Parathyroid adenoma (tissue), 2 donors: ENCODE data around the gene PRLR.

Experiments used
- H2AFZ ChIP-seq: fragments of 300-600 bp; sonication (generic); one replicate; pipeline ENCODE4 v1.7.0; 2017; ENCODE audit warnings: antibody characterized with exemption, mild to moderate bottlenecking
- H3K27ac ChIP-seq: fragments of 300-600 bp; sonication (generic); one replicate; pipeline ENCODE4 v1.7.0; 2017
- H3K27me3 ChIP-seq: fragments of 300-600 bp; sonication (generic); one replicate; pipeline ENCODE4 v1.7.0; 2017; ENCODE audit warnings: low read length; ENCODE audit not compliant: control insufficient read depth, insufficient read depth
- H3K36me3 ChIP-seq: fragments of 300-600 bp; sonication (generic); one replicate; pipeline ENCODE4 v1.7.0; 2017; ENCODE audit warnings: low read length; ENCODE audit not compliant: control insufficient read depth, insufficient read depth
- H3K4me1 ChIP-seq: fragments of 300-600 bp; sonication (generic); one replicate; pipeline ENCODE4 v1.7.0; 2017; ENCODE audit warnings: control low read depth
- H3K4me2 ChIP-seq: fragments of 300-600 bp; sonication (generic); one replicate; pipeline ENCODE4 v1.7.0; 2017; ENCODE audit warnings: low read length
- H3K4me3 ChIP-seq: fragments of 300-600 bp; sonication (generic); one replicate; pipeline ENCODE4 v1.7.0; 2017; ENCODE audit warnings: low read depth, low read length
- H3K79me2 ChIP-seq: fragments of 300-600 bp; sonication (generic); one replicate; pipeline ENCODE4 v1.7.0; 2017; ENCODE audit warnings: control low read depth
- H3K9ac ChIP-seq: fragments of 300-600 bp; sonication (generic); one replicate; pipeline ENCODE4 v1.7.0; 2017; ENCODE audit warnings: mild to moderate bottlenecking
- H3K9me3 ChIP-seq: fragments of 300-600 bp; sonication (generic); one replicate; pipeline ENCODE4 v1.7.0; 2017; ENCODE audit warnings: low read length; ENCODE audit not compliant: control insufficient read depth
- CTCF ChIP-seq: fragments of 300-600 bp; sonication (generic); IDR thresholded peaks from one replicate; pipeline ENCODE4 v1.7.0; 2017; ENCODE audit warnings: antibody characterized with exemption, mild to moderate bottlenecking
- donor health status: primary hyperparathyroidism.

Gene PRLR

GRCh38 chr5:35220967-35221366, 9.3 kb downstream of the PRLR start:
- Histone ChIP-seq H3K4me3 (no peak overlapping the region), H3K4me2 (peak overlapping the region; percentile 30), H2AFZ (no peak overlapping the region), H3K9ac (no peak overlapping the region), H3K4me1 (peaks cover 79% of the 10 kb centered on the region), H3K36me3 (no peaks in the 10 kb centered on the region), H3K27me3 (no peaks in the 10 kb centered on the region), H3K9me3 (no peaks in the 10 kb centered on the region), H3K27ac (peak overlapping the region; percentile 92), H3K79me2 (peaks cover 72% of the 10 kb centered on the region)
- no peak for TF ChIP-seq CTCF

GRCh38 chr5:35218981-35219380, 11.3 kb downstream of the PRLR start:
- TF ChIP-seq CTCF, result peak; percentile 12
- Histone ChIP-seq H3K9me3 (no peaks in the 10 kb centered on the region), H3K4me1 (peaks cover 83% of the 10 kb centered on the region), H3K36me3 (no peaks in the 10 kb centered on the region), H3K9ac (no peak overlapping the region), H2AFZ (no peak overlapping the region), H3K27me3 (no peaks in the 10 kb centered on the region), H3K79me2 (peaks cover 62% of the 10 kb centered on the region), H3K4me3 (no peak overlapping the region), H3K4me2 (peak overlapping the region; percentile 43), H3K27ac (peak overlapping the region; percentile 92)

GRCh38 chr5:35214051-35214450, 16.2 kb downstream of the PRLR start:
- H3K79me2 ChIP-seq, result peaks cover 45% of the 10 kb centered on the region
- no peaks in the 10 kb centered on the region for H3K27me3 ChIP-seq
- H2AFZ ChIP-seq, result no peak overlapping the region

GRCh38 chr5:35213608-35214007, 16.7 kb downstream of the PRLR start:
- Histone ChIP-seq H3K4me2 (peak overlapping the region; percentile 43), H3K9me3 (no peaks in the 10 kb centered on the region), H2AFZ (no peak overlapping the region), H3K9ac (no peak overlapping the region), H3K27me3 (no peaks in the 10 kb centered on the region), H3K27ac (peak overlapping the region; percentile 84), H3K79me2 (peaks cover 43% of the 10 kb centered on the region), H3K36me3 (no peaks in the 10 kb centered on the region), H3K4me3 (peak overlapping the region; percentile 10), H3K4me1 (peaks cover 67% of the 10 kb centered on the region)
- TF ChIP-seq CTCF, result peak; percentile 28

More at GRCh38 chr5:35214051-35214450, 16.2 kb downstream of the PRLR start:
- Histone ChIP-seq H3K9ac (no peak overlapping the region), H3K27ac (peak overlapping the region; percentile 84), H3K4me3 (peak overlapping the region; percentile 6), H3K4me2 (peak overlapping the region; percentile 43), H3K36me3 (no peaks in the 10 kb centered on the region), H3K9me3 (no peaks in the 10 kb centered on the region), H3K4me1 (peaks cover 71% of the 10 kb centered on the region)
- TF ChIP-seq CTCF, result no peak
